Renal cortical epithelial cell (primary cell): ENCODE data around the gene SDHAF3. TPM values are rescaled to one million over a fixed set of nuclear protein-coding genes. Genes with fewer than 3 reads are reported as not detected.
A peak's percentile ranks its signal among the peaks of the same experiment; 100 is the strongest.
"Not testable (repeated sequence)": the region's sequence is repeated elsewhere in the genome, so short reads cannot be mapped to it uniquely, and the experiment has no call there.

Experiments
- DNase-seq: peaks from one replicate; pipeline ENCODE4 v3.0.0-alpha.2; 2011; ENCODE audit warnings: low read depth
- total RNA-seq: library from RNA; depleted of rRNA; stranded (reverse); fragments of >200 nt; gene quantifications from 2 replicates; pipeline ENCODE4 v1.2.3, GENCODE V29; 2014

The SDHAF3 gene
- total RNA-seq = 6.4 and 11.6 TPM in 2 replicates

DNA sequence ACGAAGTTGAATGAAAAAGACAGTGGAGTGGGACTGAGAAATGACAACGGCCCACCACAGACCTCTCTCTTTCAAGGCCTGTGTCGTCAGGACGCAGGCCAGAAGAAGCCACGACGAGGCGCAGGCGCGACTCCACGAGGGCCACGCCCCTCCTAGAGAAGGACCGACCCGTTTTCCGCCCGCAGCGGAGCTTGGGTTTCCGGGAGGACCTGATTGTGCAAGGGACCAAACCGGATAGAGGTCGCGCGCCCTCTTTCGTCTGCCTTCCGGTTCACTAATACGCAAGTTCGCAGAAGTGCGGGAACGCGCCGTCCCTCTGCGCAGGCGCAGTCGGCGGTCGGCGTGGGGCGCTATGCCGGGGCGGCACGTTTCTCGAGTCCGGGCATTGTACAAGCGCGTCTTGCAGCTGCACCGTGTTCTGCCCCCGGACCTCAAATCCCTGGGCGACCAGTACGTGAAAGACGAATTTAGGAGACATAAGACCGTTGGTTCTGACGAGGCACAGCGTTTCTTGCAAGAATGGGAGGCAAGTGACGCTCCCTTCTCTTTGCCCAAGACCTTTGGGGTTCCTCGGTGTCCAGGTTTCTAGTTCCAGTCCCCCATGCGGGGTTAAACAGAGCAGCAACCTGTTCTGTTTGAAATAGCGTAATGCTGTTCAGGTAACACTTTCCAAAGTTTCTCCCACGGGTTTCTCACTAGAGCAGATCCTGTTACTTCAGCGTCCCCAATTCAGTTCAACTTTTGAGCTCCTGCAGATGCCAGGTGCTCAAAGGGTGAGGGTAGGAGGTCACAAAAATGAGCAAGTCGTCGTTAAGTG lies at the start of gene SDHAF3:
Gene SDHAF3 (plus strand): TSS at position 327 of the 817 bp plus-strand sequence. CDS start 26 bp downstream, at position 353.
- DNase-seq = peak; percentile 92

DNA sequence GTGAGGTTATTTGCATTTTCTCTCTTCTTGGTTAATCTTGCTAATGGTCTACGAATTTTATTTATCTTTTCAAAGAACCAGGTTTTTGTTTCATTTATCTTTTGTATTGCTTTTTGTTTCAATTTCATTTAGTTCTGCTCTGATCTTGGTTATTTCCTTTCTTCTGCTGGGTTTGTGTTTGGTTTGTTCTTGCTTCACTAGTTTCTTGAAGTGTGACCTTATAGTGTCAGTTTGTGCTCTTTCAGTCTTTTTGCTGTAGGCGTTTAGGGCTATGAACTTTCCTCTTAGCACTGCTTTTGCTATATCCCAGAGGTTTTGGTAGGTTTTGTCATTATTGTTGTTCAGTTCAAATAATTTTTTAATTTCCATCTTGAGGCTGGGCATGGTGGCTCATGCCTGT lies 45.5 kb upstream of the SDHAF3 start:
- not testable (repeated sequence) for DNase-seq

DNA sequence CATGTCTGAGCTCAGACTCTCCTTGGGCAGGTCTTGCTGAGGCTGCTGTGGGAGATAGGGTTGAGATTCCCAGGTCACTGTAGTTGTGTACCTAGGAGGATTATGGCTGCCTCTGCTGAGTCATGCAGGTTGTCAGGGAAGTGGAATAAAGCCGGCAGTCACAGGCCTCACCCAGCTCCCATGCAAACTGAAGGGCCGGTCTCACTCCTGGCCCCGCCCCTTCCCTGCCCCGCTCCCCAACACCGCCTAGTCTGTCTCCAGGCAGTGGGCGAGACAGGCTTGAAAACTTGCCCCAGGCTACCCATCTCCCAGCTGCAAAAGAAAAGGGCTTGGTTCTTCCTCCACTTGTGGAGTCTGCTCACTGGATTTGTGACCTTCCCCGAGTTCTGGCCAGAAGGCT lies 41.6 kb upstream of the SDHAF3 start:
- no peak for DNase-seq

DNA sequence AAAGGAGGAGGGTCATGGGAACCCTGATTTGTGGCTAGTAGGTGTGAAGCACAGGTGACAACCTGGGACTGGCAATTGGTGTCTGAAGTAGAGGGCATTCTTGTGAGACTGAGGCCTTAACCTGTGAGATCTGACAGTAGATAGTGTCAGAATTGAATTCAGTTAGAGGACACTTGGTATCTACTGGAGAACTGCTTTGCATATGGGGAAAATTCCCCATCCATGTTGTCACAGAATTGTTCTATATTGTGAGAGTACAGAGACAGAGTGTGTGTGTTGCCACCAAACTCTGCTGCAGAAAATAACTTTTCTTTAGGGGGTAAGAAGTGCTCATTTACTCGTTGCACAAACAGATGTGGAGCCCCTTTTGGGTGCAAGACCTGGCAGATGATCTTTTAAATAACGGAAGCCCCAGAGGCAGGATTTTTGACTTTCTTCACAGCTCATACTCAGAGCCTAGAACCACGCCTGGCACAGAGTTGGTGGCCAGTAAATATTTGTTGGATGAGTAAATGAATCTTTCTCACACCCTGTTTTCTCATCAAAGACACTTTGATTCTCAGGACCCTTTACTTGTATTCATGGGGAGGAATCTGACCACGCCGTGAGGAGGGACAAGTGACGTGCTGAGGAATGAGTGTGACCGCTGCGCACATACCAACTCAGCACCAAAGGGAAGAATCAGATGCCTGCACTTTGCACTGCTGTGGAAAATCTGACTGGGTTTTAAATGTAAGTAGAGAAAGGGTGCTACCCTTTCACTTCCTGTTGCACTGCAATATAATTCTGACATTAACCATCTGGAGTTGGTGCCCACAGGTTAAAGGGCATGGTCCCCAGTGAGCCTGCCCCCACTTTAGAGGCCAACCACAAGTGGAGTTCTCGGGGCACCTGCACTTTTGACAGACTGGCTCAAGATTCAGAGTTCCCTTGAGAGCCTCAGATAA lies 39.2 kb upstream of the SDHAF3 start:
- no peak for DNase-seq

DNA sequence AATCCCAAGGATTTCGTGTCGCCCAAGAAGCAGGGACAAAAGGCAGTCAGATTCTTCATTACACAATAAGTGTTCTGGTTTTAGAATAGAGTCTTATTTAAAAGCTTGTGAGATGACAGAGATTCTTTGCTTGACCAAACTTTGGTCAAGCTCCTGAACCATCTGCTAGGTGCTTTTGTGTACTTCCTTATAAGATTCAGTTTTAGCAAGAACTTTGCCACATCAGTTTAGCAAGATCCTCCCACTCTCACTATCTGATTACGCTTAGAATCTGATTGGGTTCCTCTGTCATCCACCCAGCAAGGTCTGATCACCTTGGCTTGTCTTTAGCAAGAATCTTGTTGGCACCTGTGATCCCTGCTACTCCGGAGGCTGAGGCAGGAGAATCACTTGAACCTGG lies 38.2 kb upstream of the SDHAF3 start:
- no peak for DNase-seq

DNA sequence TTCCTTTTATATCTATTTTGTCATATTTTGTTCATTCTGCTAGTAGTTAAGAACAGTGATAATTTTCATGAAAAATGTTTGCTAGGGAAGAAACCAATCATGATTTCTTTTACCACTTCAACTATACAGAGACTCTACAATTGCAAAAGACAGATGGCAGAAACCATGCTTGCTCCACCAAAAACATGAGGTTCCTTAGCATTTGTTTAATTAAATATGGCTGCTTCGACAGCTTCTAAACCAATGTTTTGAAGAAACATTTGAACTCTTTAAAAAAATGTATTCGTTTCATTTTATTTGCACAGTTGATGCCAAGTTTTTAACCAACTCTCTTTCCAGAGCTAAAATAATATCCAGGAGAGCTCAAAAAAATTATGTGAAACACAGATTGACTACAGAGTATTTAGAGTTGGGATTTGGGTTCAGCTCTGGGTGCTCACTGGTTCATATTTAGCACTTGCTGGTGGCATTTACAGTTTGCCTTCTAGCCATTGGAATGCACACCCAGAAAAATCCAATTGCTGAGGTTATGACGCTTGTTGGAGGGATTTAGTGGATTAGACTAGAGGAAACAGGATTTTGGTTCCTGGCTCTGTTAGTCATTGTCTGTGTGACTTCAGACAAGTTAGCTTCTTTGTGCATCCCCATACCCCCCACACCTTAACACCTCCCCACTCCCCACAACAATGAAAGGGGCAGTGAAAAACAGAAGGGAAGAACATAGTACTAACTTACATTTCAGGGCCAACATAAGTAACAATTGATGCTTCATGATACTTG lies 35.8 kb upstream of the SDHAF3 start:
- DNase-seq = no peak

DNA sequence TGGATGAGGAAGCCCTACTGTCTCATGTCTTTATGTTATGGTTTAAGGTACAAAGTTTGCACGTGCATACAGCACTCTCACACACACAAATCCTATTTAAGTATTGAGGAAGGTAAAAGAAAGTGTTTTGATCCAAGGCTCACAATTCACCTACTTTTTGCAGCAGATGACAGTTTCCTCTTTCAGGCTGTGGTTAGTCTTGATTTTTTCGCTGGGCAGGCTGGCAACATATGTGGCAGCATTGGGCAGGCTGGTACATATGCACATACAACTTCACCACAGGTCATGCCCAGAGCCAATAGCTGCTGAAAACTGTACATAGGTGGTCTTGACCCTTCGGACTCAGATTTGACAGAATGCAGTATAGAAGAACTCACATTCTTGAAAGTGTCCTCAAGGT lies 29.1 kb upstream of the SDHAF3 start:
- DNase-seq = no peak

DNA sequence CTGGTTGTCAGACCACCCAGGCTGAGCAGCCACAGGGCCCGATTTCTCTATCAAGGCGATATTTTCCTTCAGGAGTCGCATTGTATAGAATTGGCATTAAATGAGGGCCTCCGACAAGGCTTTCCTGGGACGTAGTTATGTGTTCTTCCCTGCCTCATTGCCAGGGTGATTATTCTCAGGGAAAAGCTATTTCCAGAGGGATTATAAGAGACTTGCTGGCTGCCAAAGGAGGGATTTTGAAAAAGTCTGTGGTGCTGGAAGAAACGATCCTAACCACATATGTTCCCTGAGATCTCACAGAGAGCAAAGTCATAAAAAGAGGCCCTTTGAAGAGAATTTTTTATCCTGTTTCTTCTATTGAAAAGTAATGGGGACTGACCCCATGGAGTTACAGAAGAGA lies 27.7 kb upstream of the SDHAF3 start:
- no peak for DNase-seq

DNA sequence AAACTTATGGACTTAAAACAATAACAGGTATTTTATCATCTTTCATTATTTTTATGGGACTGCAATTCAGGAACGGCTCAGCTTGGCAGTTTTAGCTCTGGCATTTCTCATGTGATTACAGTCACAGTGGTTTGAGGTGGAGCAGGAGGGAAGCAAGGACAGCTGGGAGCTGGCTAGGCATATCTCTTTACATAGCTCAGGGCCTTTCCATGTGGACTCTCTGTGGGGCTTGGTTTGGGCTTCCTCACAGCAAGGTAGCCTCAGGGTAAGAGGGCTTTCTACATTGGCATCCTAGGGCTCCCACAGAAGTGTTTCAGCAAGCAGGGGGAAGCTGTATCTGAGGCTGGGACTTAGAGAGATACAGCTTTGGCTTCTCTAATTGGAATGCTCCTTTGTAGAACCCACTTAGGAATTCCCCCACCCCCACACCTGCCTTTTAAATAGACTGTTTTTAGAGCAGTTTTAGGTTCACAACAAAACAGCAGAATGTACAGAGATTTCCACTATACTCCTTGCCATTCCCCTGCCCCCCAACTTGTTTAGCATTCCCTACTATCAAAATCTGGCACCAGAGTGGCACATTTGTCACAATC lies 26.6 kb upstream of the SDHAF3 start:
- no peak for DNase-seq

DNA sequence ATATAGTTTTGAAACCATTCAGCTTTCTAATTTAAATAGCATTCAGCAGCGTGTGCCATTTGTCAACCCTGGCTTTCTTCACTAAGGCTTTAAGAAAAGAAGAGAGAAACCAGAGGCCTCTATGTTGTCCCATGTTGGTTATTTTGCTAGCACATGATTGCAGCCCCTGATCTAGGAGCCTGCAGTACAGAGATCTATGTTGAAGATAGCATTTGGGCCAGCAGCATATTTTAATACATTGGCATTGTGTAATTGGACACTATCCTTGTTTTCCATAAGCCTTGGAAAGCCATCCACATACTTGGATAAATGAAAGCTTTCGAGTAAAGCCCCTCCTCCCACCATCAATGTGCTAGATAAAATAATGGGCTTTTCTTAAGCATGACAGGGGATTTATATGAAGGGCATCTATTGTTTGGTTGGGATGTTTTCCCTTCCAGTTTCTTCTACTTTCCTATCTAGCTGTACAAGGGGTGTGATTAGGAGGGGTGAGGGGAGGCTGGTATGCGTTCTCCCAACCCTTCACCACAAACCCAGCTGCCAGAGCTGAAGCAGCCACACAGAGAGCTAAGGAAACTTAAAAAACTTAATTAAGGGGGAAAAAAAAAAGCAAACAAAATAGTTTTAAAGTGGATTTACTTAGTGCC lies 23.1 kb upstream of the SDHAF3 start:
- no peak for DNase-seq

DNA sequence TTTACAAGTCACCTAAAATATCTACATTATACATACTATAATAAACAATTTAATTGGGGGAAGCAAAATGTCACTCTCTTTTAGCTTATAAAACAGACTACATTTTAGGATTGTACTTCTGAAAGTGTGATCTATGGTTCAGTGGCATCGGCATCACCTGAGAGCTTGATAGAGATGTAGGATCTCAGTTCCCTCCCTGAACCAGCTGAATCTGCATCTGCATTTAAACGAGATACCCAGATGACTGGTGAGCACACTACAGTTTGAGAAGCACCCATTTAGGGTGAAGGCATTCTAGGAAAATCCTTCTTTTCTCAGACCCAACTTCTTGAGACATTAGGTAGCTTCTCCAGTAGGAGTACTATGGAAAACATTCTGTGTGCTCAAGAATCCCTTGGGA lies 21.5 kb upstream of the SDHAF3 start:
- DNase-seq = no peak

DNA sequence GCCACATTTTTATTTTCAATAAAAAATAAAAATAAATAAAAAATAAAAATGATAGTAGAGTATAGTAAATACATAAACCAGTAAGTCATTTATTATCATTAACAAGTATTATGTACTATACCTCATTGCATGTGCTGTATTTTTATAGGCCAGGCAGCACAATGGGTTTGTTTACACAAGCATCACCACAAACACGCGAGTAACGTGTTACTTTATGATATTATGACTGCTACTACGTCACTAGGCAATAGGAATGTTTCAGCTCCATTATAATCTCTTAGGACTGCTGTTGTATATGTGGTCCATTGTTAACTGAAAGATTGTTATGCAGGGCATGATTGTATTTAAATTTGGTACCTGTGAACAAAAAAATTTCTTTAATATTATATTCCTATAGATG lies 20.8 kb upstream of the SDHAF3 start:
- DNase-seq = no peak

DNA sequence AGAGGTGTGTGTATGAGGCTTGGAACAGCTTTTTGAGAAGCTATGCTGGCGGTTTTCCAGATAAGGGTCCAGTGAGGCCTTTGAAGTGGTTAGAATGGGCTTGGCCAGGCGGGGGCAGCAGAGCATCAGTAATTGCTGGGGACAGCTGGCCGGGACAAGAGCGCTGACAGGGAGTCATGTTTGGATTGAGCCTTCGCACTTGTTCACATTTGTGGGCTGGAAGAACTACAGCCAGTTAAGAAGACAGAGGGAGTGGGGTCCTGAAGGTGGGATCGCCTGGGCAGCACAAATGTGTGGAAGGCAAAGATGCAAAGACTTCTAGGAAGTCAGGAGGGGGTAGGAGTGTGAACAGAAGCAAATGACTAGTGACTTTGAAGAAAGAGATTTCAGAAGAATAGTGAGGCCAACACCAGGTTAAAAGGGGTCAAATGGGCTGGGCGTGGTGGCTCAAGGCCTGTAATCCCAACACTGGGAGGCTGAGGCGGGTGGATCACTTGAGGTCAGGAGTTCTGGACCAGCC lies 12.7 kb upstream of the SDHAF3 start:
- DNase-seq = peak; percentile 56

DNA sequence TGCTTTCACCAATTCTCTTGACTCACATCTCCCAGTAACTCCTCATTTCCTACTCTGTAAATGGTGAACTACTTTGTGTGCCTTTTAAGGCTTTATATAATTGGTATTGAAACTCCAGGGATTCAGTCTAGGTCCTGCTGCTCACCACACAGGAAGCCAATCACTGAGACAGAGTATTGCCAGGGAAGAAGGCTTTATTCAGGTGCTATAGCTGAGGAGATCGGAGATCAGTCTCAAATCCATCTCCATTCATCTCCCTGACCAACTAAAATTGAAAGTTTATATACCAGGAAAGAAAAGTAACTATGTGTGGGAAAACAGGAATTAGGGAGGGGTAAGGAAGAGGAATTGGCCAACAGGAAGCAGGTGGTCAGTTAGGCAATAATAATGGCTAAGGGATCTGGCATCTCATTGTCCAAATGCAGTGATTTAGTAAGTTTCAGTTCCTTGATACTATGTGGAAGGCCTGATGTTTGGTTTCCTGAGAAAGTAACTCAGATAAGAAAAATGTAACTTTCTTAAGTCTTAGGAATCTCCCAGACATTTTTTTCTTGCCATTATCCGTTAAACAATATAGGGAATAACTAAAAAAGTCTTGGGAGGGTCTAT lies 10.2 kb upstream of the SDHAF3 start:
- DNase-seq = peak; percentile 19

DNA sequence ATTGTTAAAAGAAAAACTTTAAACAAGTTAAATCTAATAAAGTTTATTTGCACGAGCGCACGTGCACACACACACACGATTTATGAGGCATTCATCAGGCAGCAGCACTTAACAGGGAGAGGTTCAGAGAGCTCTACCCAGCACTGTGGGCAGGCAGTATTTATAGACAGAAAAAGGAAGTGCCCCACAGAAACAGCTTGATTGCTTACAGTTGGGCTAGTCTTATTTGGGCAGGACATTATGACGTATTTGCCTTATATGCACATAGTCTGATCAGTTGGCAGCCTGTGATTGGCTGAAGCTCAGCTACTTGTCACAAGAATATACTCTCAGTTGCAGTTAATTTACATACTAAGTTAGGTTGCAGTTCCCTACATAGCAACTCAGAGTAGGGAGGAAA lies 1.2 kb upstream of the SDHAF3 start:
- DNase-seq = no peak

DNA sequence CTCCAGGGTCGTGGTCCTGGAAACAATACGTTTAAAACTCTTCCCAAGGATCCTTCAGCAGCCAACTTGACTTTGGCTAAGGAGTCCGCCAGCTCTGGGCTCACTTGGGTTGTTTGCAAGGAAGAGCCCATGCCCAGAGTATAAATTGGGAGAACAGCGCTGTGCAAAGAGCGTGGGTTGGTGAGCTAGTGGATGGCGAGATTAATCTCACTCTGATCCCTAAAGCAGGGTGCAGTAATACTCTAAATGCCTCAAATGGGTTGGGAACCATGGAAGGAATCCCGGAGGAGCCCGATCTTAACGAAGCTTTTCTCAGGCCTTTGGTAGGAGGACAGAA lies 495 bp upstream of the SDHAF3 start:
- no peak for DNase-seq

DNA sequence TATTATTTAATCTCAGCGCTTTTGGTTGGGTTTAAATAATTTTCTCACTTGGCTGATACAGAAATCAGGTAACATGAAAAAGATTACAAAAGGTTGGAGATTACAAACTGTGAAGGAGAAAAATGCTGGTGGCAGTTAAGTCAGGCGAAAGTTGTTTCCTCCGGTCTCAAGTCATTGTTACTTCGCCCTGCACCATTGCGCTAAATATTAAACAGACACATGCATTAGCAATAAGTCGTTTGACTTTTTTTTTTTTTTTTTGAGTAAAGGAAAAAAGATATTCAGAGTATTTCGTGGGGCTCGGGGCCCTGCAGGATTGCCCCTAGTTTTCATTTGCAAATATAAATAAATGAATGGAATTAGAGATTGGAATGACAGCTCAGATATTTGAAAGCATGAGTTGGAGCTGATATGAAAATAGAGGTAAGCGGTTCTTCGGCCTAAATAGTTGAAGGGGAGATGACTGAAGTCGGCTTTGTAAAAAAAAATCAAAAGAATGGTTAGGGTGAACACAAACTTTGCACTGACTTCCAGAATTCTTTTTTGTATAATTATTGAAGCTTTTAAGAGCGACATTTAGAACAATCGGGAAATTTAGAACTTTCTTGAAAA lies 914 bp downstream of the SDHAF3 start:
- DNase-seq = peak; percentile 16

DNA sequence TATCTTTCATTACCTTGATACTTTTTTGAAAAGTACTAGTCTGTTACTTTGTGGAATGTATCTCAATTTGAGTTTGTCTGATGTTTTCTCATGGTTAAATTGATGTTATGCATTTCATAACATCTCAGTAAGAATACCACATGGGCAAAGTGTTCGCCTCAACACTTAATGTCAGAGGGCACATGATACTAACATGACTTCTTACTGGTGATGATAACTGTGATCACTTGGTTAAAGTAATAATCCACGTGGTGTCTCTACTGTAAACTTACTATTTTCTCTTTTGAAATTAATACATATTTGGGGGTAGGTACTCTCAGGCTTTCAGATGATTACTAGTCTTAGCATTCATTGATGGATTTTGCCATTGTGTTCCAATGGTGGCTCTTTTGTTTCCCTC lies 2.2 kb downstream of the SDHAF3 start:
- no peak for DNase-seq

DNA sequence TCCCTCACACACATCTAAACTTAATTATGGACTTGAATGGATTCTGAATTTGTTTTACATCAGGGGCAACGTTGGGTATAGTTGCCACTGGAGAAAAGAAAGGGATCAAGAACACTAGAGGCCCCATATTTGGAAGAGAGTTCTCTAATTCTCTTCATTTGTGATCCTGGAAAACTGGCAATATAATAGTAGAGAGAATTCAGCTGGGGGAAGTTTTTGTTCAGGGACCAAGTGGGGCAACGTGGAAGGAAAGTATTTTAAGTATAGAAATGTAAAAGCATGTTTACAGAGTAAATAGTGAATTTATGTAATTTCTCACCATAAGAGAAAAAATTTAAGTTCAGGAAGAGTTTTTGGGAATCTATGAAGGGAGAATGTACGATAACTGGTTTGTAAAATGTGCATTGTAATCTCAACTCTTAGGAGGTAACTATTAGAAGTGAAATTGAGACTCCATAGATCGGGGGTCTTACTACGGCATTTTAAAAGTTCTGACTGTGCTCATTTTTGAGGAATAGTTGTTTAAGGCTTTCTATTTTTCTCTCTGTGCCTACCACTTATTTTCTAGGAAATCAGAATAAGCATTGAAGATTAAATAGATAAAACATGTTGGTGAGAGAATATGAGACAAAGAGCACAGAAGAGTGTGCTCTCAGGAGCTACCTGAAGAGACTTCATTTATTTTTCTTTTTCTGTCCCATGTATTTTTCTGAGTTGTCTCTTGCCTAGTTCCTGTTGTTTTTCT lies 3.4 kb downstream of the SDHAF3 start:
- no peak for DNase-seq
